Tibial nerve (tissue), 4 donors: Measurements from ENCODE around the gene NDUFV3. TPM values are rescaled to one million over a fixed set of nuclear protein-coding genes. Genes with fewer than 3 reads are reported as not detected.

Source experiments
- DNase-seq, 2 donors: peaks; one replicate each; pipeline ENCODE4 v3.0.0-alpha.2; 2019; ENCODE audit warnings: low spot score in 2 of 2
- H3K27ac ChIP-seq, 4 donors: fragments of 200-600 bp; sonication (generic) in 3 of 4; one replicate each; pipeline ENCODE4 v1.5.1; 2017 to 2019; ENCODE audit warnings: mild to moderate bottlenecking in 1 of 4
- H3K27me3 ChIP-seq, 2 donors: fragments of 200-600 bp; sonication (generic) in 1 of 2; one replicate each; pipeline versions ENCODE4 v1.5.1 to v1.6.0; 2017 to 2019
- H3K36me3 ChIP-seq, 3 donors: fragments of 200-600 bp; sonication (generic); one replicate each; pipeline ENCODE4 v1.5.1; 2018 to 2019
- H3K4me1 ChIP-seq, 4 donors: fragments of 200-600 bp; sonication (generic) in 3 of 4; one replicate each; pipeline ENCODE4 v1.5.1; 2017 to 2019
- H3K4me3 ChIP-seq, 4 donors: fragments of 200-600 bp; sonication (generic) in 3 of 4; one replicate each; pipeline ENCODE4 v1.5.1; 2017 to 2019; ENCODE audit warnings: mild to moderate bottlenecking in 1 of 4, moderate library complexity in 1 of 4
- H3K9me3 ChIP-seq, 4 donors: fragments of 200-600 bp; sonication (generic) in 3 of 4; one replicate each; pipeline ENCODE4 v1.5.1; 2017 to 2019
- EP300 ChIP-seq, 2 donors: sonication (generic); formaldehyde crosslinking; IDR thresholded peaks; one replicate each; pipeline ENCODE4 v1.6.1; 2017; ENCODE audit warnings: antibody characterized with exemption in 2 of 2, mild to moderate bottlenecking in 1 of 2
- POLR2A ChIP-seq, 2 donors: fragments of 450-650 bp; IDR thresholded peaks; one replicate each; pipeline ENCODE4 v1.6.1; 2017; ENCODE audit warnings: antibody characterized with exemption in 2 of 2, mild to moderate bottlenecking in 2 of 2, moderate library complexity in 2 of 2
- WGBS, 2 donors: methylation state at CpG; one replicate each; pipeline ENCODE4 v1.1.5; 2018; 5-methylcytosine and 5-hydroxymethylcytosine counted together
- total RNA-seq, 4 donors: library from RNA; depleted of rRNA; stranded (reverse); fragments of >200 nt; gene quantifications; one replicate each; pipeline ENCODE4 v1.1.0, GENCODE V29; 2016
- TF ChIP-seq, protein P1 (sequence below), 5 experiments: fragments of 200-600 bp in 3 of 5; fragments of 450-650 bp in 2 of 5; sonication (generic) in 3 of 5; IDR thresholded peaks; one replicate each; pipeline ENCODE4 v1.5.1; 2016 to 2019; ENCODE audit warnings: antibody characterized with exemption in 5 of 5, mild to moderate bottlenecking in 3 of 5, moderate library complexity in 2 of 5

Gene NDUFV3
- total RNA-seq, 4 donors from 2014 or later: 52.1 to 75.2 (median 61.4) TPM

DNA sequence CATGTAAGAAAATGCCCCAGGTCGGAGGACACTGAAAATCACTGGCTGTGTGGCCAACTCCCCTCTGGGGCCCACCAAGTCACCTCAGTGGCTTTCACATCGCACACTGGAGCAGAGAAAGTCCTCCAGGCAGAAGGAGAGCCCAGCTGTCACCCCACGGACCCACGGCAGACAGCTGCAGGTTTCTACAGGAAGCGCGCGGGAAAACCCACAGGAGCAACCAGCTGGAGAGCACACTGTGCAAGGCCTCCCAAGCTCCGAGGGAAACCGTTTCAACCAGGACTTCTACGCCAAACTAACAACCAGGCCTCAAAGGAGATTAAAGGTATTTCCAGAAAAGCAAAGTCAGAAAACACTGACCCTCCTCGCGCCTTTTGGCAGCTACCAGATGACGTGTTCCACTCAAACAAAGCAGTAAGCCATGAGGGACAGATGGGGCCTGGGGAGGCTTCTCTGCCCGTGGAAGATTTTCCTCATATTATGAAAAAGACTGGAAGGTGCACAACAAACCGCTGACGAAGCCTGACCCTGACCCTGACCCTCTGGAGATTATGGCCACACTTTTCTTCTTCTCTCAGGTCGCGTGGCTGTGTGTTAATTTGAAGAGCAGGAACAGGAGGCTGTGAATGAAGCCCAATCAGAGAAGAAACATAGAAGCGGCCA lies 34.8 kb upstream of the NDUFV3 start:
- no peaks in the 10 kb centered on the region for H3K9me3 ChIP-seq
- TF ChIP-seq EP300 (IDR thresholded peaks at IDR 0.05): no peak
- TF ChIP-seq POLR2A (IDR thresholded peaks at IDR 0.05): no peak
- TF ChIP-seq, protein P1, sequence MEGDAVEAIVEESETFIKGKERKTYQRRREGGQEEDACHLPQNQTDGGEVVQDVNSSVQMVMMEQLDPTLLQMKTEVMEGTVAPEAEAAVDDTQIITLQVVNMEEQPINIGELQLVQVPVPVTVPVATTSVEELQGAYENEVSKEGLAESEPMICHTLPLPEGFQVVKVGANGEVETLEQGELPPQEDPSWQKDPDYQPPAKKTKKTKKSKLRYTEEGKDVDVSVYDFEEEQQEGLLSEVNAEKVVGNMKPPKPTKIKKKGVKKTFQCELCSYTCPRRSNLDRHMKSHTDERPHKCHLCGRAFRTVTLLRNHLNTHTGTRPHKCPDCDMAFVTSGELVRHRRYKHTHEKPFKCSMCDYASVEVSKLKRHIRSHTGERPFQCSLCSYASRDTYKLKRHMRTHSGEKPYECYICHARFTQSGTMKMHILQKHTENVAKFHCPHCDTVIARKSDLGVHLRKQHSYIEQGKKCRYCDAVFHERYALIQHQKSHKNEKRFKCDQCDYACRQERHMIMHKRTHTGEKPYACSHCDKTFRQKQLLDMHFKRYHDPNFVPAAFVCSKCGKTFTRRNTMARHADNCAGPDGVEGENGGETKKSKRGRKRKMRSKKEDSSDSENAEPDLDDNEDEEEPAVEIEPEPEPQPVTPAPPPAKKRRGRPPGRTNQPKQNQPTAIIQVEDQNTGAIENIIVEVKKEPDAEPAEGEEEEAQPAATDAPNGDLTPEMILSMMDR (IDR thresholded peaks at IDR 0.05): no peak
- no peak overlapping the region for H3K27ac ChIP-seq
- no peak overlapping the region for H3K4me3 ChIP-seq
- H3K4me1 ChIP-seq: no peaks in the 10 kb centered on the region
- 83% methylated on average over 19 of the region's 19 CpGs for WGBS, 2 donors
- no peak for DNase-seq
- H3K27me3 ChIP-seq: no peaks in the 10 kb centered on the region
- peaks cover 0 to 100% (median 29%) of the 10 kb centered on the region in 3 donors for H3K36me3 ChIP-seq

DNA sequence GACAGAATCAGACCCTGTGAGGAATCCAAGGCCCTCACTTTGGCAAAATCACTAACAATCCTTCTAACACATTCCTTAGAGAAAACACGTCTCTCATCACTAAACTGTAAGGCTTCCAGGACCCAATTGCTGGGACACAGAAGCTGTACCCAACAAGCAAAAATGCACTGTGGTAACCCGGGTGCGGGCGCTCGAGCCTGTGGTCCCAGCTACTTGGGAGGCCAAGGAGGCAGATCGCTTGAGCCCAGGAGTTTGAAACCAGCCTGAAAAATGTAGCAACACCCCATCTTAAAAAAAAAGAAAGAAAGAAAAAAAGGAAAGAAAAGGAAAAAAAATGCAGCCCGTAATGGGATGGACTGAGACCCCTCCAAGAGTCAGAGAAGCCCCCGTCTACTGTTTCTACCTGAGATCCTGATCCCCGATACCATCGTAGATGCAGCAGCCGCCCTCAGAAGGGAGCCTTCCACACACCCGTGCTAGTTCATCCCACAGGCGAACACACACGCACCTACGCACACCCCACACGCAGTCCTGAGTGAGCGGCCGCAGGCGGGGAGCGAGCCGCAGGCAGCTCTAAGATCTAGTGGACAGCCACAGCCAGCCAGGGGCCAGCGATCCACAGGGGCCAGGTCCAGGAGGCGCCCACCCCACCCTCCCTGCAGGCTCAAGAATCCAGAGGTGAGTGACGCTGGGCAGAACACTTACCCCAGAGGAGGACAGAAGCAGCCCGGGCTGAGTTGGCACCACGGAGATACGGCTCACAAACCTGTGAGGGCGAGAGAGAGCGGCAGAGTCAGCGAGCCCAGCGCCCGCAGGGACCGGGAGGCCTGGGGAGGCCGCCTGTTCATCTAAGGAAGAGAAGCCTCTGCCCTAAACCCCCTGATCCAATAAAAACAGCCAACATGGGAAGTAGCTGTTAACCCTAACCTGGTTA lies 33.9 kb upstream of the NDUFV3 start:
- WGBS, 2 donors: 89 to 95% methylated on average over 34 of the region's 34 CpGs
- TF ChIP-seq POLR2A (IDR thresholded peaks at IDR 0.05): no peak
- TF ChIP-seq, protein P1 (IDR thresholded peaks at IDR 0.05): no peak
- TF ChIP-seq EP300 (IDR thresholded peaks at IDR 0.05): no peak
- Histone ChIP-seq H3K36me3 (peaks cover 0 to 96% (median 24%) of the 10 kb centered on the region in 3 donors), H3K27me3 (no peaks in the 10 kb centered on the region), H3K4me1 (no peaks in the 10 kb centered on the region), H3K4me3 (no peak overlapping the region), H3K9me3 (no peaks in the 10 kb centered on the region), H3K27ac (no peak overlapping the region)
- no peak for DNase-seq

DNA sequence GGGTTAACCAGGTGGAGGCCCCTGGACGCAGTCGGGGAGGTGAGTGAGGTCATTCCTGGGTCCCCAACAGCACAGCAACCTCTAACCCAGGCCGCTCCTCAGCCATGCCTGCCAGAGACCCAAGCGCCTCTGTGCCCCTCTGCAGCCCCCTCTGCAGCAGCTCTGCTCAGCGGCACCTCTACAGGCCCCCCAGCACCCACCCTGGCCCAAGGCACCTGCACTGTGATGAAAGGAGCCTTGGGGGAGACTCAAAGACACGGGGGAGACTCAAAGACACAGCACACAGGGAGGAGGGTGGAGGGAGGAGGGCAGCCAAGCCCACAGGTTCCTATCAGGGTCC lies 33.2 kb upstream of the NDUFV3 start:
- Histone ChIP-seq H3K36me3 (peaks cover 0 to 94% (median 24%) of the 10 kb centered on the region in 3 donors), H3K4me1 (no peaks in the 10 kb centered on the region), H3K27me3 (no peaks in the 10 kb centered on the region), H3K4me3 (no peak overlapping the region), H3K27ac (no peak overlapping the region), H3K9me3 (no peaks in the 10 kb centered on the region)
- TF ChIP-seq POLR2A (IDR thresholded peaks at IDR 0.05) (no peak), EP300 (IDR thresholded peaks at IDR 0.05) (no peak)
- TF ChIP-seq, protein P1 (IDR thresholded peaks at IDR 0.05): no peak
- WGBS, 2 donors: 89 to 91% methylated on average over 5 of the region's 6 CpGs
- DNase-seq: no peak

DNA sequence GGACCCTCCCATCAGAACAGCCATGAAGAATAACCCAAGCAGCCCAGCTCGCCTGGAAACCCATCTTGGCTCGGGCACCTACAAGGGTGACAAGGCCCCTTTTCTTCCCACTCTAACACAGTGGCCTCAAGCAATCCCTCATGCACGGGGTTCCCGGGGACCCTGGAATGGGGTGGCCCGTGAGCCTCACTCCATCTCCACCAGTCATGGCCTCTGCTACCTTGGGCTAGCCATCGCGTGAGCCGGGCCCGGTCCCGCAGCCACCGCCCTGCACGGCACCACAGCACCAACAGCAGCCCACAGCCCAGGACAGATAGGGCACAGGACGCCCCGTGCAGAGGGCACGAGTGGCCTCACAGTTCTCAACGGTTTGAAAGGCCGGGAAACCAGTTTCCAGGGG lies 32.8 kb upstream of the NDUFV3 start:
- H3K4me3 ChIP-seq: no peak overlapping the region
- no peak for TF ChIP-seq EP300 (IDR thresholded peaks at IDR 0.05)
- TF ChIP-seq, protein P1 (IDR thresholded peaks at IDR 0.05): no peak
- no peak for TF ChIP-seq POLR2A (IDR thresholded peaks at IDR 0.05)
- H3K4me1 ChIP-seq: no peaks in the 10 kb centered on the region
- H3K36me3 ChIP-seq: peaks cover 0 to 93% (median 22%) of the 10 kb centered on the region in 3 donors
- DNase-seq: no peak
- H3K27me3 ChIP-seq: no peaks in the 10 kb centered on the region
- 90 to 93% methylated on average over 16 to 17 of the region's 17 CpGs for WGBS, 2 donors
- no peak overlapping the region for H3K27ac ChIP-seq
- no peaks in the 10 kb centered on the region for H3K9me3 ChIP-seq

DNA sequence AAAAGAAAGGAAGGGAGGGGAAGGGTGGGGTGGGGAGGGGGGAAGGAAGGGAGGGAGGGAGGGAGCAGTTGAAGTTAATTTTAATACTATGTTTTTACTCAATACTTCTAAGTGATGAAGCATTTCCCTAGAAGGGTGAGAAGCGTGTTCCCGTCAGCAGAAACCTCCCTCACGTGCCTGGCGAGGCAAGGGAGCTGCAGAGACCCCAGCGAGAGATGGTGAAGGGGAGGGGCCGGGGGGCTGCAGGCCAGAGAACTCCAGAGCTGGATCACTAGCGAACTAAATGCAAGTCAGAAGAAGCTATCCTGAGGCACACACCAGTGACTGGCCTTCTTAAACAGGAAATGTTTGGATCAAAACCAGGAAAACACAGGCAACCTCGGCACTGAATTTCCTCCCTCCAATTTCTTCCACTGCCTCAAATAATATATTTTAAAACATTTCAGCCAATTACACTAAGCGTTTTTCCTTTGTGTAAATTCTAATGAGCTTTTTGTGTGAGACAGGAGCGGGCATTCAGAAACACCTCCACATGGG lies 31.7 kb upstream of the NDUFV3 start:
- no peak overlapping the region for H3K4me3 ChIP-seq
- 76 to 88% methylated on average over 10 of the region's 10 CpGs for WGBS, 2 donors

More for the DNA sequence above, 31.7 kb upstream of the NDUFV3 start:
- Histone ChIP-seq H3K27me3 (no peaks in the 10 kb centered on the region), H3K36me3 (peaks cover 0 to 93% (median 12%) of the 10 kb centered on the region in 3 donors), H3K27ac (no peak overlapping the region), H3K4me1 (no peaks in the 10 kb centered on the region), H3K9me3 (no peaks in the 10 kb centered on the region)
- no peak for DNase-seq
- TF ChIP-seq POLR2A (IDR thresholded peaks at IDR 0.05): no peak
- TF ChIP-seq, protein P1 (IDR thresholded peaks at IDR 0.05): no peak
- TF ChIP-seq EP300 (IDR thresholded peaks at IDR 0.05): no peak
